NCI-H2081 treated with DMSO at 0.1 percent for 48 hours (cell line): ENCODE data around the gene KISS1R.

Experiments used
- DNase-seq: peaks from one replicate; lab custom pipeline; 2025; lab: John Stamatoyannopoulos, UW

The KISS1R gene

DNA sequence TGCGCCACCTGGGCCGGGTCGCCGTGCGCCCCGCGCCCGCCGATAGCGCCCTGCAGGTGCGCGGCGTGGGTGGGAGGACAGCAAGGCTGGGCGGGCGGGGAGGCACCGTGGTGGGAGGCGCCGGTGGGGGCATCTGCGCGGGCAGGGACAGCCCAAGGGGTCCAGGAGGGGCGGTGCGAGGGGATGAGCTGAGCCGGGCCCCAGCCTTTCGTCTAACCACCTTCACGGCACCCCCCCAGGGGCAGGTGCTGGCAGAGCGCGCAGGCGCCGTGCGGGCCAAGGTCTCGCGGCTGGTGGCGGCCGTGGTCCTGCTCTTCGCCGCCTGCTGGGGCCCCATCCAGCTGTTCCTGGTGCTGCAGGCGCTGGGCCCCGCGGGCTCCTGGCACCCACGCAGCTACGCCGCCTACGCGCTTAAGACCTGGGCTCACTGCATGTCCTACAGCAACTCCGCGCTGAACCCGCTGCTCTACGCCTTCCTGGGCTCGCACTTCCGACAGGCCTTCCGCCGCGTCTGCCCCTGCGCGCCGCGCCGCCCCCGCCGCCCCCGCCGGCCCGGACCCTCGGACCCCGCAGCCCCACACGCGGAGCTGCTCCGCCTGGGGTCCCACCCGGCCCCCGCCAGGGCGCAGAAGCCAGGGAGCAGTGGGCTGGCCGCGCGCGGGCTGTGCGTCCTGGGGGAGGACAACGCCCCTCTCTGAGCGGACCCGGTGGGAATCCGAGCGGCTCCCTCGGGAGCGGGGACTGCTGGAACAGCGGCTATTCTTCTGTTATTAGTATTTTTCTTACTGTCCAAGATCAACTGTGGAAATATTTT, 3.1 kb downstream of the KISS1R start:
- DNase-seq: no peak

GRCh38 chr19:924553-925086, 7.5 kb downstream of the KISS1R start:
- DNase-seq: no peak

DNA sequence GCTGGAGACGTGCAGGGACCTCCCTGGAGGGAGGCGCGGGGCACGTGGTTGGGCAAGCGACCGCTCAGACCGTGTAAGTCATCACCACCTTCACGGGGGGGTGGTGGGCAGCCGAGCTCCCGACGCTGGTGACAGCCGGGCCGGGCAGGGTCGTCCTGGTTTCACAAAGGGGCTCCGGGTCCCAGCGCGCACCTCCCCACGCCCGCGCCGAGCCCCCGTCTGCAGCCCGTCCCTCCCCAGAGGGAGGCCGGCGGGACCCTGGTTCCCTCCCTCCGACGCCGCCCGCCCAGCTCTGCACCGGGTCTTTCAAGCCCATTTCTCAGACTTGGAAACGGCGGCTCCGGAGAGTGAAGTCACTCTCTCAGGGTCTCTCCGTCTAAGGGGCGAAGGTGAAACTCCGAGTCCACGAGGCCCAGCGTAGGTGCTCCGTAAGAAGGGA, 8.0 kb downstream of the KISS1R start:
- no peak for DNase-seq

DNA sequence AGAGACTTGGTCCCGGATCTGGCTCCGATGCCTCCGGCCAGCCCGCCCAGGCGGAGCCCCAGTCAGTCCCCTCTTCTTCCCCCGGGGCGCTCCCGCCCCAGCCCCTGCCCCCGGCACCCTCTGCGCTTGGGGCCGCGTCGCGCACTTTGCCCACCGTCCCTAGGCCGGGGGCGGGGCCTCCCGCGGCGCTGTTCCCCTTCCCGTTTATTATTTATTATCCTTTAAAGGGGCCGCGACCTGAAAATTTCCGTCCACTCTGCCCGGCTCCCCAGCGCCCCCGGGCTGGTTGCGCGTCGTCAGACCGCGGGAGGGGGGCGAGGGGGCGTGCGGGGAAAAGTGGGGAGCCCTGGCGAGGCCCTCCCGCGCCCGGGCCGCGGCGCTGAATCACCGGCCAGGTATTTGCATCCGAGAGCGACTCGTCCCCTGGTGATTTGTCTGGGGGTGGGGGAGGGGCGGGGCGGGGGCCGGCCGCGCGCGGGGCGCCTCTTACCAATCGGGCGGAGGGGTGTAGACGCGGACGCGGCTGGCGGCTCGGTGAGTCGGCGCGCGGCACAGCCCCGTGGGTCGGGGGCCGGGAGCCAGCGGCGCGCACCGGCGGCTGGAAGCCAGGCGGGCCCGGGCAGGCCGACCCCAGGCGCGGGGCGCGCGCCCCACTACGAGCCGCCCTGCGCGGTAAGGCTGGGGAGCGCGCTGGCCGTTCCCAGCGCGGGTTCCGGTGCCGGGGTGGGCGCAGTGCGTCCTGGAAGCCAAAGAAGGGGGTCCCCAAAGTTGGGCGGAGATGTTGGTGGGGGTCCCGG, 8.6 kb downstream of the KISS1R start, which contains the start of gene ARID3A:
Gene ARID3A (plus strand): TSS at position 510 of the 797 bp plus-strand sequence. CDS start 3,494 bp downstream, outside the sequence.
- peak; percentile 33 for DNase-seq

GRCh38 chr19:926323-926588, 9.1 kb downstream of the KISS1R start:
- no peak for DNase-seq

- no peak for DNase-seq
Measured at GRCh38 chr19:926589-927350, 9.6 kb downstream of the KISS1R start.

DNA sequence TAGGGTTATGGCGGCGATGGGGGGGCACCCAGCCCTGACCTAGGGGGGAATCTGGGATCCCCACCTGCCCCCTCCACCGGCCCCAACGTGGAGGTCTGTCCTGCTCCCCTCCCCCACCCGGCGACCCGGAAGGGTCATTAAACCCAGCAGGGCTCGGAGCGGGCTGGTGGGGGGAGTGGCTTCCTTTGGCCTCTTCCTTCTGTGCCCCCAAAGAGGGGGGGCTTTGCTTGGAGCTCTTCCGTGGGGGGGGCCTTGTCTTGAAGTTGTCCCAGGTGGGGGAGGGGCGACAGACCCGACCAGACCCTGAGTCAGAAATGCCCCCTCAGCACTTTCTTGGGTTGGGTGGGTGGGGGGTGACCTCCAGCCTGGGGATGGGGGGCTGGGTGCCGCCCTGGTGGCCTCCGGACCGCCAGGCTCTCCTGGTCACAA, 10.2 kb downstream of the KISS1R start:
- no peak for DNase-seq

DNA sequence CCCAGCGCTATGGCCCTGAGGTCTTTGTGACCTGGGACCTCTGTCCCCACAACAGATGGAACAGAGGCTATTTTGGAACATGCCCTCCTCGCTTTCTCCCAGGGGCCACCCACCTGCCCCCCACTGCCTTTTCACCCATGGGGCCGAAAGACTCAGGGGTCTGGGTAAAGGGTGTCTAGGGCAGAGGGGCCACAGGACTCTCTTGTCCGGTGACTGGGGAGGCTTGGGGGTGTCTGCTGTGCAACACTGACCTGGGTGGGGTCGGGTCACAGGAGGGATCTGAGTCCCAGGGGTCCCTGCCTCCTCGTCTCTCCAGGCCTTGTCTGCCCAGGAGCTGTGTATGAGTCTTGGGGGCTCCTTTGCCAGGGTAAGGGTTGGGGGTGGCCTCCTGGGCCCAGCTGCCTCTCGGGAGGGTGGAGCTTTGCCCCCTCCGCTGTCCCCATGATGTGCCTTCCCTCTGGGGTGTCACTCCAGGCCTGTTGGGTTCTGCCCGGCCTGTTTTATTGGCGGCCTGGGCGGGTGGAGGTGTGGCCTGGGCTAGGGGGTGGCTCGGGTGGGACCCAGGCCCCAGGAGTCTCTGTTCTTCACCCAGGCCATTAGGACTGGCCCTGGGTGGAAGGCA, 10.8 kb downstream of the KISS1R start:
- DNase-seq: no peak

DNA sequence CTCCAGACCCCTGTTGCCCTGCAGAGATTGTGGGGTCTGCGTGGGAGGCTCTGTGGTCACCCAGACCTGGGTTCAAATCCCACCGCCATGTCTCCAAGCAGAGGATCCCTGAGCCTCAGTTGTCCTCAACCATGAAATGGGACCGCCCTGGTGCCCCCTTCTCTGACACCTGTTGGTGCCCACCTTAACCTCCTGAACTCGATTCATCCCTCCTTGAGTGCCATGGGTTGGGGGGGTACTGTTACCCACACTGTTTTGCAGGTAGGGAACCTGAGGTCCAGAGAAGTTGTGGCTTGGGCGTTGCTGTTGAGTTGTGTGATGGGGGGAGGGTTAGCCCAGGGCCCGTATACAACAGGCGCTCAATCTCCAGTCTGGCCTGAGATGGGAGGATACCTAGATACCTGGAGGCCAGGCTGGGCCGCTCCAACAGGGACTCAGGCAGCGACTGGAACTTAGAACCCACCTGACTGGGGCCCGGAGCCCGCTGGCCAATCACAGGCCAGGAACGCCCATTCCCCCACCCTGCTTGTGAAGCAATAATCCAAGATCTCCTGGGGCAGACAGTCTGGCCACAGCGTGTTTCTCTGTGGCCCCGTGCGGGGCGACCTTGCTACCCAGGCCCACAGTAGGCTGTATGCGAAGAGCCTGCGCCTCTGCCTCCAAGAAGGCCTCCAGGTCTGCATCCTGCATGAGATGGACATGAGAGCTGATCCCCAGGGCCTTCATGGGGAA, 11.5 kb downstream of the KISS1R start:
- no peak for DNase-seq

- no peak for DNase-seq
Measured at GRCh38 chr19:929203-929890, 12.2 kb downstream of the KISS1R start.

- DNase-seq: no peak
Measured at GRCh38 chr19:929891-930258, 12.7 kb downstream of the KISS1R start.

DNA sequence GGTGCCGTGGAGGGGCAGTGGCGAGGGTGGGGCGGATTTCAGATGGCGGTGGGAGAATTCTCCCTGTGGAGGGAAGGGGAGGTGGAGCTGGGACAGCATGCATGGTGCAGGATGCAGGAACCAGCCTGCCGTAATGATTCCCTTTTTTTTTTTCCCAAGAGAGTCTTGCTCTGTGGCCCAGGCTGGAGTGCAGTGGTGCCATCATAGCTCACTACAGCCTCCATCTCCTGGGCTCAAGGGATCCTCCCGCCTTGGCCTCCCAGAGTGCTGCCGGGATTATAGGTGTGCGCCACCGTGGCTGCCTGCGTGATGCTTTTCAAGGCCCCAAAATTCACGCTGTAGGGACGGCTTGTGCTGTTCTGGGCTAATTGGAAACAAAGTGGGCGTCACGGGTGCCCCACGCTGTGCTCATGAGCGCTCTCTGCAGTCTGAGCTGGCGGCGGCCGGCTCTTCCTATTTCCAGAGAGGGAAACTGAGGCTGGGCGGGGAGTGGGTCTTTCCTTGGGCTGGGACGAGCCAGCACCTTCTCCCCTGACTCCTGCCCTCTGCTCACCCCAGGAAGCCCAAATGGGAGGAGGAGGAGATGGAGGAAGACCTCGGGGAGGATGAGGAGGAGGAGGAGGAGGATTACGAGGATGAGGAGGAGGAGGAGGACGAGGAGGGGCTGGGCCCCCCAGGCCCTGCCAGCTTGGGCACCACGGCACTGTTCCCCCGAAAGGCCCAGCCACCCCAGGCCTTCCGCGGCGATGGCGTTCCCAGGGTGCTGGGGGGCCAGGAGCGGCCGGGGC, 14.9 kb downstream of the KISS1R start:
- no peak for DNase-seq

DNA sequence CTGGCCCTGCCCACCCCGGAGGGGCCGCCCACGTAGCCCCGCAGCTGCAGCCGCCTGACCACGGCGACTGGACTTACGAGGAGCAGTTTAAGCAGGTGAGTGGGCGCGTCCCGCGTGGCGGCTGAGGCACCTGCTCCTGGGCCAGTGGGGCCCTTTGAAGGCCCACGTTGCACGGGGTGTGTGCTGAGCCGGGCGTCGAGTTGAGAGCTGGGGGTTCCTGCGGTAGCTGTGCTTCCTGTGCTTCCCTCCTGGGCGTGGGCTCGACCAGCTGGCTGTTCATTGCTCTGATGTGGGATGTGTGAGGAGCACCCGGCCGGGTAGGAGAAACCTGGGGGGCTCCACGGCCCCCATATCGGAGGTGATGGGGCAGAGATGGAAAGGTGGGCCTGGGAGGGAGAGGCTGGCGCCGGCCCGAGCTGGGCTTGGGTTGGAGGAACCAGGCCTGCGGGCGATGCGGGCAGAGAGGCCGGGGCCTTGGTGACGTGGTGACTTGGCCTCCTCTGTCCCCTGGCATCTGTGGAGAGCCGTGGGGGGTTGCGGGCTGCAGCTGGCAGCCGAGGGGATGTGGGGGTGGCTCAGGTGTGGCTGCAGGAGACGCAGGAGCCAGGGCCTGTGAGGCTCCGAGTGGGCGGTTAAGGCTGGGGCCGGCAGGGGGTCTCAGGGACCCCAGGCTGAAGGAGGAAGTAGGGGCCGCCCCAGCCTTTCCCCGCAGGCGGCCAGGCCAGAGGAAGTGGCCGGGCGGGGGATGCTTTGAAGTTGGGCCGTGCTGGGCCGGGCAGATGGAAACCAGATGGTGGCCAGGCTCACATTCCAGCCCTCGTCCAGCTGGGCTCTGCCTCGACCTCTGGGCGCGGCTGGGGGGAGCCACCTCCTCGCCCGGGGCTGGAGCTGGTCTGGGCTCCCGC, 15.8 kb downstream of the KISS1R start:
- no peak for DNase-seq

GRCh38 chr19:933553-933882, 16.4 kb downstream of the KISS1R start:
- no peak for DNase-seq

DNA sequence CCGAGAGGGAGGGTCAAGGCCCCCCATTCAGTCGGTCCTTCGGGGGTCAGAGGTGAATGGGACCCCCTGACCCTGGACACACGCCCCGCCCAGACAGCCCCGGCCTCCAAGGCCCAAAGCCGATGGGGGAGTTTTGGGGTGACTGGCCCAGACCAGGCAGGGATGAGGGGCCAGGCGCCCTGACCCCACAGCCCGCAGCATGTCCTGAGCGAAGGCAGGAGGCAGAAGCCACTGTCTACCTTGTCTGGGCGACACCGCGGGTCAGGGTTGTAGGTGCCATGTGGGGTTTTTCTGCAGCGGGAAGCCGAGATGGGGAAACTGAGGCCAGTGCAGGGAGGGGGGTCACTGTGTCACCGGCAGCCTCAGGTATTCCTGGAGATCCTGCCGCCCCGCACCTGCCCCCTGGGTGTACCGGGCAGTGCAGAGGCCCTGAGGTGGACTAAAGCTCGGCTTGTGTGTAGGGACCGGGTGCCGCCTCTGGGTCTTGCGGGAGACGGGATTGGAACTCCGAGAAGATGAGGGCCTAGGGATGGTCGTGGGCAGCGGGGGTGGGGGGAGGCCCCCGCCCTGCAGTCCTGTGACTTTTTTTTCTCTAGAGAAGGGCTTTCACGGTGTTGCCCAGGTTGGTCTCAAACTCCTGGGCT, 17.2 kb downstream of the KISS1R start:
- no peak for DNase-seq

DNA sequence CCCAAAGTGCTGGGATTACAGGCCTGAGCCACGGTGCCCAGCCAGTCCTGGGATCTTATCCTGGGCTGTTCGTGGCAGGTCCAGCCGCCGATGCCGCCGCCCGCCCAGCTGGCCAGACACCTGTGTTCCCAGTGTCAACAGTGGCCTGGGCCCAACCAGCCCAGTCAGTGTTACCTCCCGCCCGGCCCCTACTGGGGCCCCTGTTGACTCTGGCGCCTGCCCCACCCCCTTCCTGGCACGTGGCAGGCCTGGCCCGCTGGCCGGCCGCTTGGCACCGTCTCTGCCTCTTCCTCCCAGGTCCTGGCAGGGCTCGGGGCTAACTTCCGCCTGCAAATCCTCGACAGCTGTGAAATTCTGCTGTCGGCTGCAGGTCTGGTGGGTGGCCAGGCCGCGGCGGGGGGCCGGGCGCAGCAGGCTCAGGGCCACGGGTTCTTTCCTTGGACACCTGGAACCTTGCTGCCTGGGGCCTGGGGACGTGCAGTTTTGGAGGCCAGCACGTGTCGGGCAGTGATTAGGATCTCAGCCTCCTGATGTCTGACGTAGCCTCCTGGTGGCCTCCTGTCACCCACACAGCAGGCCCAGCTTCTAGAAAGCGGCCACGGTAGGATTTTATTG, 17.8 kb downstream of the KISS1R start:
- no peak for DNase-seq

- no peak for DNase-seq
Measured at GRCh38 chr19:936175-936546, 19.0 kb downstream of the KISS1R start.

- no peak for DNase-seq
Measured at GRCh38 chr19:937259-937694, 20.1 kb downstream of the KISS1R start.
